ENCODE results near the gene FRRS1L.

The FRRS1L gene, protein sequence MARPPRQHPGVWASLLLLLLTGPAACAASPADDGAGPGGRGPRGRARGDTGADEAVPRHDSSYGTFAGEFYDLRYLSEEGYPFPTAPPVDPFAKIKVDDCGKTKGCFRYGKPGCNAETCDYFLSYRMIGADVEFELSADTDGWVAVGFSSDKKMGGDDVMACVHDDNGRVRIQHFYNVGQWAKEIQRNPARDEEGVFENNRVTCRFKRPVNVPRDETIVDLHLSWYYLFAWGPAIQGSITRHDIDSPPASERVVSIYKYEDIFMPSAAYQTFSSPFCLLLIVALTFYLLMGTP

DNA sequence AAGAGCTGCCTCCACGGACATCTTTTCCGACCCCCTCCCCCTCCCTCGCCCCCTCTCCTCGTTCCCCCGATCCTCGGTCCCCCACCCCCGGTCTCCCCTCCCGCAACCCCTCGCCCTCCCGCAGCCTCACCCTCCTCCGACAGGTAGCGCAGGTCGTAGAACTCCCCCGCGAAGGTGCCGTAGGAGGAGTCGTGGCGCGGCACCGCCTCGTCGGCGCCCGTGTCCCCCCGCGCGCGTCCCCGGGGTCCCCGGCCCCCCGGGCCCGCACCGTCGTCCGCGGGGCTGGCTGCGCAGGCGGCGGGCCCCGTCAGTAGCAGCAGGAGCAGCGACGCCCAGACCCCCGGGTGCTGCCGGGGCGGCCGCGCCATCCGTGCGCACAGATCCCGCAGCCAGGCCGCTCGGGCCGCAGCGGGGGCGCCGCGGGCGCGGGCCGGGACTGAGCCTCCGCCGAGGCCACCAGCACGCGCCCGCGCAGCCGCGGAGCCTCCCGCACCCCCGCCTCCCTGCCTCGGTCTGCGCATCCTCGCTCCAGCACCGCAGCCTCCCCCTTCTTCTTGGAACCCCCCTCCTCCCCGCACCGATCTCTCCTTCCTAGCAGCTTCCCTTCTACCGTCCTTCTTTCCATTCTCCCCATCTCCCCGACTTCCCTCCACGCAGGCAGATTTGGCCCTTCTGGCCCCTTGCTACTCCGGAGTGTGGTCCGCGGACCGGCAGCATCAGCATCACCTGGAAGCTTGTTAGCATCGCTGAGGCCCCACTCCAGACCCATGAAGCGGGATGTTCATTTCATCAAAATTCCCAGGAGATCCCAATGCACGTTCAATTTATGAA lies at the start of gene FRRS1L:
Gene FRRS1L, minus strand, starts transcription at position 479 of the 831 bp plus-strand sequence. Its CDS starts 111 bp downstream, at position 368.
- DNase-seq: no peak

DNA sequence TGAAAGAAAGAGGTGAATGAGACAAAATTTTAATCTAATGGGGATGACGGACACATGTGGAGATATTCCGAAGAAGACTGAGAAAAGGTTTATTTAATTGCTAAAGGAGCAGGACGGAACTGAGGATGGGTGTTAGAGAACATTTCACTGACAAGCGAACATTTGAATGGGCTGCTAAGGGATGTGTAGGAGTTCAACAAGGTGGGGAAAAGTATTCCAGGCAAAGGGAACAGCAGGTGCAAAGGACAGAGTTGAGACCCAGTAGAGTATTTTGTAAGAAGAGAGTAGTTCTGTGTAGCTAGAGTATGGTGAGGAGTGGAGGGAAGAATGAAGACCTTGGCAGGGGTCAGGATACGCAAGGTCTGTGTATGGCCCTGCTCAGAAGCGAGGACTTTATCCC lies 47.4 kb upstream of the FRRS1L start:
- no peak for DNase-seq

DNA sequence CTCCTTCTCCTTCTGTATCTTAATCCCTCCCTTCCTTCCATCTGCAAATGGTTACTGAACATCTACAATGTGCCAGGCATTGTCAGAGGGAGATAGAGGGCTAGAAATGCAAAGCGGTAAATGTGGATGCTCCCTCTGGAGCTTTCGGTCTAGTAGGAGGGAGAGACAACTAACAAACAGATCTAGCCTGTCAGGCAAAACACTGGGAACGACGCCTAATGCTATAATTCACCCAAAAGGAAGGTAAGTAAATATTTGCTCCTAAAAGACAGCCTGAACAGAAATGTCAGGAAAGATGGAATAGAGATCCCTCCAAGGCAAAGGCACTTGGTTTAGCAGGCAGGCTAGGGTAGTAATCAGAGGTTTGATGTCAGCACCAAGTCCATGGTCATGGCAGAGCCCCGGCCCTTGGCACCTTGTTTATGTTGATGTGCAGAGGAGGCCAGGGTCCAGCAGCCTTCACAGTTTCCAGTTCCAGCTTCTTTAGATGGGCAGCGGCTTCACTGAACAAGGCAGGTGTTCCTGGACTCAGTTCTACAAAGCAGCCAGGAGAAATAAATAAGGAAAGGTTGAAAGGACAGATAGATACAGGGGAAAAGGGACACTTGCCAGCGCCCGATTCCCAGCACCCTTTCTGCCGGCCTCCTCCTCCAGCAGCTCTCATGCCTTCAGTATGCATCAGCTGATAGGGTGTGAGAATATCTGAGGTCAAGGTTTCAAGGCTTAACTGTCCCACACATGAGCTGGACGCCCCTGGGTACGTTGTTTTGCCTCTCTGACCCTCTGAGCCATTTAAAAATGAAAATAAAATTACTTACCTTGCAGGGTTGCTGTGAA lies 46.5 kb upstream of the FRRS1L start:
- no peak for DNase-seq

DNA sequence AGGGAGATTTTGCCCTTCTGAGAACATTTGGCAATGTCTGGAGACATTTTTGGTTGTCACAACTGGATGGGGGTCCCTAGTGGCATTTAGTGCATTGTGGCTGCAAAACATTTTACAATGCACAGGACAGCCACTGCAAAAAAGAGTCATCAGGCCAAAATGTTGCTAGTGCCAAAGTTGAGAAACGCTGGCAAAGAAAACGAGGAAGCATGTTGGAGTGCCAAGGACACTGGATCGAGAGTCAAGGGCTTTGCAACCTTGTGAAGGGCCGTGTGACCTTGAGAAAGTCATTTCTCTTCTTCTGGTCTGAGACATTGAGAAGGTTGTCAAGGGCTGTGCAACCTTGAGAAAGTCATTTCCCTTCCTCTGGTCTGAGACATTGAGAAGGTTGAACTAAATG lies 45.7 kb upstream of the FRRS1L start:
- DNase-seq: no peak

DNA sequence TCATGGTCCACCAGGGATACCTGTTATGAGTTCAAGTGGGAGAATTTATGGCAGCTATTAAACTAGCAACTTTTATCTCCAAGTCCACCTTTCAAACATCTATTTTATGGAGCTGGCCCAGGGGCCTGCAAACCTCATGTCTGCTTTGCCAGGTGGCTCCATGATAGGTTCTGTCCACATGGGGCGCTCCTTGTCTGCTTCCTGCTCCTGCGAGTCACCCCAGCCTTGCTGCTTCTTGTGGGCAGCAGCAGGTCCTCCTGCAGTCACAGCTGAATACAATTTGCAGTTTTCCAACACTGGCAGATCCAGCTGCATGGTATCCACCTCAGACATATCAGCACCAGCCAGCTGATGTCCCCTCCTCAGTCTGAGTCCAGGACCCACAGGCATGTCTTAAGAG lies 39.6 kb upstream of the FRRS1L start:
- no peak for DNase-seq

DNA sequence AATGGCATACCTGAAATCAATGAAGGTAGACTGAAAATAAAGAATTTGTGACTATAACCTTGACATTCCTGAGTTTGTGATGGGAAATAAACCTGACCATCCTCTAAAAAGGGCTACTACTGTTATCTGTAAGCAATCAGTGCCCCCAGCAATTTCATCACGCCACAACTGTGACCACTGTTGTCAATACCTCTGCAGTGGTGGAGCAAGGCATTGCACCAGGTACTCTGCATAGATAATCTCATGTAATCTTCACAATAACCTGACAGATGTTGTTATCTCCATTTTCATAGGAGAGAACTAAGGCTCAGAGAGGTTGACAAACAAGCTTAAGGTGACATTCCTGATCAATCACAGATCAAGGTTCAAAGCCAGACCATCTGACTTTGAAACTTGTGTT lies 38.5 kb upstream of the FRRS1L start:
- no peak for DNase-seq

DNA sequence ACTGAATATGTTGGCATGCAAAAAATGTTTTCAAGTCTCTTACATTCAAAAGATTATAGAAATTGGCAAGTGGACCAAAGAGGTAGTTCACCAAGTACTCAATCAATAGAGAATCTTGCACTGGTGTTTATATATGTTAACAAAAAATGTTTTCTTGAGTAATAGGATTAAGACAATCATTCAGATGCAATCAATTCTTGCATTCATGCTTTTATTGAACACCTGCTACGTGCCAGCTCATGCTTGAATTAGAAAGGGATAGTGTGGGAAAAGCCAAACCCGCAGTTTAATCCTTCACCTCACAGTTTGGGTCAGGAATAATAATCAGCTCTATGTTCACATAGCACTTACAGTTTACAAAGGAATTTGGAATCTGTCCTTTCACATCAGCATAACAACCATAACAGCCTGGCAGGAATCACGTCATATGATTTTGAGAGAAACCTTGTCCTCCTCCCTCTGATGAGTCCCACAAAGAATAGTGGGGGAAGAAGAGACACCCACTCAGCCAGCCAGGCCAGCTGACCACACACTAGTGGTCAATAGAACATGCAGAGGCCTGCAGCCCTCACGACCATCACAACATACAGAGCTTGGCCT lies 36.8 kb upstream of the FRRS1L start:
- no peak for DNase-seq

DNA sequence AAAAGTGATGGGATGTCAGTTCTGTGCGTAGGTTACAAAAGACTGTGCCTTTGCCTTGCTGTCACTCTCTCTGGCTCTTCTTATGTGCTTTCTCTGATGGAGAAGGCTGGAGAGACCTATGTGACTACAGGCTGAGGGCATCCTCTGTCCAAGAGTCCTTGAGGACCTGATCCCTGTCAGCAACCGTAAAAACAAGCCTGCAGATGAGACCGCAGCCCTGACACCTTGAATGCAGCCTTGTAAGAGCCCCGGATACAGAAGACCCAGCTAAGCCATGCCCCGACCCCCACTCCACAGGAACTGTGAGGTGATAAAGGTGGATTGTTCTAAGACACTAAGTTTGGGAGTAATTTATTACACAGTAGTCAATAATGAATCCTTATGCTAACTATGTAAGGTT lies 32.6 kb upstream of the FRRS1L start:
- DNase-seq: no peak

DNA sequence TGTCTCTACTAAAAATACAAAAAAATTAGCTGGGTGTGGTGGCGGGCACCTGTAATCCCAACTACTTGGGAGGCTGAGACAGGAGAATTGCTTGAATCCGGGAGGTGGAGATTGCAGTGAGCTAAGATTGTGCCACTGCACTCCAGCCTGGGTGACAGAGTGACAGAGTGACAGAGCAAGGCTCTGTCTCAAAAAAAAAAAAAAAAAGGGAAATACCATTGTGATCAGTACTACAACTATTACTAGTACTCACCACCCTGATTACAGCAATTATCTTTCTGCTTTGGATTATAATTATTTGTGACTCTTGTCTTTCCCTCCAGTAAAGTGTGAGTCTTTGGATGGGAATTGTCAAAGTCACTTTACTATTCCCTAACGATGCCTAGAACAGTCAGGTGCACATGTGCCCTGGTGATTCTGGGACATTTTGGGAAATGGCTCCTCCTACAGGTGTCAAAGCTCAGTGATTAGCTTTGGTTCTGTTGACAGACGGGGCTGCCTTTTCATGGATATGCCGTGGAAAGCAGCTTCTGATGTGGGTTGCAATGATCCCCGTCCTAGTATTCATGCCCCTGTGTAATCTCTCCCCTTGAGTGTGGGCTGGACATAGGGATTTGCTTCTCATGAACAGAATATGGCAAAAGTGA lies 31.8 kb upstream of the FRRS1L start:
- DNase-seq: peak; percentile 24

DNA sequence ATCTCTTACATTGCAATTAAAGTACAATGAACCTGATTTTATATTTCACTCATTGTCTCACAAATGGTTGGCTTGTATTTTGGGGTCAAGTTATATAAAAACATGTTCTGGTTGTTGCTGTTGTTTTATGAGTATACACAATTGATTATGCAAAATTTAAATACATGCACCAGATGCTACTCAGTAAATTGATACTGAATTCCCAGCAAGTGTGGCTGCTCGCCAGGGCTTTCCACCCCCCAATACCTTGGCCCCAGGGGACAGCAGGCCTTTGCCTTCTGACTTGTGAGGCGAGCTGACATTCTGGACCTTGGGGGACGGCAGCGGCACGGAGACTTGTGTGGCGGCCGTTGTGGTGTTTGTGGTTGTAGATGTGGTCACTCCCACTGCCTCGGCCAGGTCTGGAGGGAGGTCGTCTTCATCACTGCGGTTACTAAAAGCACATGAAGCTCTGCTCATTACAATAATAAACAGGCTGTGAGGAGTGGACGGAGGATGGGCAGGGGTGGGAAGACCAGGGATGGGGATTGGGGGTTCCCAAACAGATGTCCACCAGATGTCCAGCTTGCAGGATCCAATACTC lies 27.0 kb upstream of the FRRS1L start:
- no peak for DNase-seq

DNA sequence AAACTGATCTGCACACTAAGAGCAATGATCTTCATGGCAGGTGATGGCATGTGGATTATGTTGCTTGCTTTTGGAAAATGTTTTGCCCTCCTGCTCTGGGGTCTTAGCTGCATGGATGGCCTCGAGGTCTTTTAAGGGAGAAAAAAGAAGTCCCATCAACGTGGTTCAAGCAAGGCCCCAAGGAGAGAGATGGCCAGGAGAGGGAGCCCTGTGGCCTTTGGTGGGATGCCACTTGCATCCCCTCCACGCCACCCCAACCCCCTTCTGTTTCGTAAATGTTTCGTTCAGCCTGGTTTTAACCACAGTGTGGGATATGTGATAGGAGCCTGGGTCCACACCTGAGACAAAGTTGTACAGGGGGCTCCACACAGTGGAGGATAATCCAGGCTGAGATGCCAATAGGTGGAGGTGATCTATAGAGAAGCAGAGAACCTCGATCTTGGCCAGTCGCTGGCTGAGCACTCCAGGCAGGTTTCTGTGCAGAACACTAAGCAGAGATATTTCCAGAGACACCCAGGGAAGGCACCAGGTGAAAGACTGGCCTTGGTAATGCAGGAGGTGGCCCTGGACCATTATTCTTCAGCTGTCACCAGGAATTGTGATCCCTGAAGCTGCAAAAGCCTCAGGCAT lies 25.8 kb upstream of the FRRS1L start:
- no peak for DNase-seq

DNA sequence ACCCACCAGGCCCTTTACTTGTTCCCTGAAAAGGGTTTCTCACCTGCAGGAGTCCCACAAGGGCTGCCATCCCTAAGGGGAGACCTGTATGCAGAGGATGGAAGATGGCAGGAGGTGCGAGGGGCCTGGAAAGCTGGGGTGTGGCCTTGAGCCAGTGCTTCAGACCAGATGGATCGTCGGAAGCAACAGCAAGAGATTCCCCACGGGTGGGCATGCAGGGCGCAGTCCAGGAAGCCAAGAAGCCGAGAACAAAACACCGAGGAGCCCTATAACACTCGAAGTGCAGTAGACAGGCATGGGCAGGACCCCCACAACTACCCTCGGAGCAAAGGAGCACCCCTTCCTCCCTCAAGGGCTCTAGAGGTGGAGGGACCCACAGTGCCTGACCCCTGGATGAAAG lies 24.7 kb upstream of the FRRS1L start:
- DNase-seq: no peak

DNA sequence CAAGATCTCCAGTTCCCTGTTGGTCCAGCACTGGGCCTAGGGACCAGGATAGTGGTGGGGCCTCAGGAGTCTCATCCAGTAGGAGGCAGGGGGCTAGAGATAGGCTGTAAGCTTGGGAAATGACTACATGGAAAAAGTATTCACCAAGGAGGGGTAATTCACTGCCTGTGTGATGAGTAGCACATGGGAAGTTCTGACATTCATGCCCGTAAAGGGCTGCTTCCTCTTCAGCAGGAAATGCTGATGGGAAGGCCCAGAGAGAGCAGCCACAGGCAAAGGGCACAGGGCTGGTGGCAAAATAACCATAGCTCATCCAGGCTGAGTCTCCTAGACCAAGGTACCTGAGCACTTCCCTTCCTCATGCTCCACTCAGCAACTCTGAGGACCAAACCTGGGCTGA lies 23.1 kb upstream of the FRRS1L start:
- no peak for DNase-seq

DNA sequence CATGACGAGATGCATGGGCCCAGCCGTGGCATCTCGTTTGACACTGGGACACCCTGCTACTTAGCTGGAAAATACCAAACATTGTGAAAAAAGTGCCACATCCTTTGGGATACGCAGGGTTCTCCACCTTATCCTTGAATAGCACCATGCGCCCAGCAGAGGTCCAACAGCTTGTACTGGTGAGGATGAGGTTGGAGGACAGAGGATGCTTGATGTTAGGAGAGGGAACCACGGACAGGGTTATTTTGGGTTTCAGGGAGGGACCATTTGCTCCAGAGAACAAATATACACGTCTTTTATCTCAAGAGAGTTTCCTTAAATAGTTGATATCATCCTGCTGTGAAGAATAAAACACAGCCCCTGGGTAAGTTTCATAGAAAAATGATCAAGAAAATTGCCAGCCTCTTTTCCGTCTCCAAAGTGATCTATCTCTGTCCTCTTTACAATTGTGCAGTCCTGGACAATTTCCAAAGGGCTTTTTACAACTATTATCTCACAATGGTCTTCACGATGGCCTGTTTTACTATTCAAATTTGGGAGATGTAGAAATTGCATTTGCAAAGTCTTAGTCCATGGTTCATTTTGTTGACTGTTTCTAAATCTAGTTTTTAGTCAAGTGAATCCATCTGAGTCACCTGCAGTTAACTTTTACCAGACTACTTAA lies 19.9 kb upstream of the FRRS1L start:
- no peak for DNase-seq

DNA sequence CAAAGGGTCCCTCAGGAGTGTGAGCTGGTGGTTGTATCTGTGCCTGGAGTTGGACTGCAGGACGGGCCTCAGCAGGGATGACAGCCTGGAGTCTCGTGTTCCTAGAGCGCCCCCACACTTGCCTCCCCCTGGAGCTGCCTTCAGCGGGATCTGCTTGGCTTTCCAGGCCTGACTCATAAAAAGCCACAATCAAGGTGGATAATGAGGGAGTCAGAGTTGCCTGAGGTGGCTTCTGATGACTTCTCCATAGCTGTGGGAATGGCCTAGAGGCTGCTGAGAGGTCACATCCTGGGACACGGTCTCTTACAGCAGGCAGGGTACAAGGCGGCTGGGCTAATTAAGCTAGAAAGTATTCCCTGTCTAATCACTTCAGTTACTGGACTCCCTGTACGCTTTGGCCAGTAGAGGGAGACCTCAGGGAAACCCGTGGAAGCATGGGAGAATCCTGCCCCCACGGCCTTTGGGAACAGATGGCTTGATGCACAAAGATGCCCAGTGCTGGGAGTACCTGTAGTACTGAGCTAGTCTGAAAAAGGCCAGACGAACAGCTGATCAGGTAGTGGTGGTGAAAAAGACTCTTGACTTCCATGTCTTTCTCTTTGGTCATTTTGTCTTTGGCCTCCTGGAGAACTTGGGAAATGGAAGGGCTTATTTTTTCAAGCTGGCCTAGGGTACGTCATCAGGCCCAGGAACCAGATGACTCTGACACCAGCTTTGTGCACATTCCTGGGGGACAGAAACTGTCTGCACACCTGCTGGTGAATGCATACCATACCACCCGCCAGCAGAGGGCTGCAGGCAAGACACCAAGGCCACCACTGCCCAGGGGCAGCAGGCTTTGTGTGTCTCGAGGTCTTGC lies 16.1 kb upstream of the FRRS1L start:
- DNase-seq: peak; percentile 18

DNA sequence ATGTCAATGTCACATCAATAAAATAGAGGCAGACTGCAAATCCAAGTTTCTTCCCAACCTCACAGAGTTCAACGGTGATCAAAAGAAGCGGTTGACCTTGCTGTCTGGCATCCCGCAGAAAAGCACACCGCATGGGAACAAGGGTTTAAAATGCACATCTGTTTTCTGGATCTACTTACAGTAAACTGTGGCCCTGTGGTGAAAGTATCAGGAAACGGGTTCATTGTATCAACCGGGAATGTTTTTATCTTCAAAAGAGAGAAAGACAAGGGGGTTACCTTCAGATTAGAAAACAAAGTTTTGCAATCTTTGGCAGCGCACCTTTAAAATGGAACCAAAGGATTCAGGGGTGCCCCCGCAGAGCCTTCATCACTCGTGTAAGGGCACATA lies 15.5 kb upstream of the FRRS1L start:
- DNase-seq: no peak

DNA sequence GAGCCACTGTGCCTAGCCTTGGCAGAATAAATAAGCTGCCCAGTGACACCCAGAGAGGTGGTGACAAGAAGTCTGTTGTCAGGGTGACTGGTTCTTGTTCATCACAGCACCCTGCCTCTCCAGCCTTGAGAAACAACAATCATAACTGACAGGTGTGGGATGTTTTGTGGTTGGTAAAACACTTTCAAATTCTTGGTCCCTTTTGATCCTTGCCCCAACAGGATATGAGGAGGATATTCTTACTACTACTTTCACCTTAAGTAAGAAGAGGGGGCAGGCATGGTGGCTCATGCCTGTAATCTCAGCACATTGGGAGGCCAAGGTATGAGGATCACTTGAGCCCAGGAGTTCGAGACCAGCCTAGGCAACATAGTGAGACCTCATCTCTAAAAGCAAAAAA lies 14.2 kb upstream of the FRRS1L start:
- DNase-seq: peak; percentile 83

DNA sequence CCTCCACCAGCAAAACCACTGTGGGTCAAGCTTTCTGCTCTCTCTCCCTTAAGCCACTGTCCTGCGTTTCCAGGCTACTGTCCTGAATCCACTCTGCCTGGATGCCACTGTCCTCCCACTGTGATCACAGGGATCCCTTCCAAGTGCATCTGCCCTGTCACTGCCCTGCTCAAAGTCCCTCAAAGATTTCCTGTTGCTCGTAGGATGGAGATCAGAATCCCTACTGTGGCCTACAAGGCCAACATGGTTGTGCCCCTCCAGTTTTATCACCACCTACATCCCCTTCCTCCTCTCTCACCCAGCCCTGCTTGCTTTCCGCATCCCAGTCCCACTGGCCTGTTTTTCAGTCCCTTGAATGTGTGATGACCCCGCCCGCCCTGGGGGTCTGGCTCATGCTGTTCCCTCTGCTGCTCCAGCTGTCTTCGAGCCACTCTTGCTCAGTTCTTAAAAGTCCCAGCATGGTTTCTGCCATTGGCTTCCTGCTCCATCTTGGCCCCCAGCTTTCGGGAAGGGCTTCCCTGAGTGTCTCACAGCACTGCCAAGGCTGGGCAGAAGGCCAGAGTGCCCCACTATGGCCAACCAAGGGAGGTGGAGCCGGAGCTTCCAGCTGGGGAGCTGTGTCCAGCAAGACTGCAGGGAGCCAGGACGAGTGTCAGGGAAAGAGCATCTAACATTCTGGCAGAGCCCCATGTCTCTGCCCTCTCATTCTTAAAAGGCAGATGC lies 12.9 kb upstream of the FRRS1L start:
- no peak for DNase-seq

DNA sequence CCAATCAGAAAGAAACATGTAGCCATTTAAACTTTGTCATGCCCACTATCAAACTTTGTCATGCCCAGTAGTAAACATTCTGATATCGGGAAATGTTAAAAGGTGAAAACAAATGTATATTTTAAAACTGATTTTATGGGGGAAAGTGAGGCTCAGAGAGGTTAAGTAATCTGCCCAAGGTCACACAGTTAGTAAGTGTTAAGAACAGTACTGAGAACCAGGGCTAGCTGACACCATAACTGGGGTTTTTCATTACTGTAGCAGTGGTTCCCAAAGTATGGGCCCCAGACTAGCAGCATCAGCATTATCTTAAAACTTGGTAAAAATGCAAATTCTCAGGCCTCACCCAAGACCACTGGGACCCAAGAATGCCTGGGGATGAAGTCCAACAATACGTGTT lies 9.9 kb upstream of the FRRS1L start:
- DNase-seq: no peak

Measured in activated CD4-positive, alpha-beta T cell treated with anti-CD3 and anti-CD28 coated beads, Interleukin-10, Interleukin-2, amounts not matched to agents 100 ng/mL and 50 ng/mL, durations not matched to agents 16 hours and 8 hours (primary cell).